SK-MEL-5 (cell line): ENCODE measurements around the gene OR6N1. TPM values are rescaled to one million over a fixed set of nuclear protein-coding genes. Genes with fewer than 3 reads are reported as not detected.

Experiments
- DNase-seq: peaks from one replicate; pipeline ENCODE4 v3.0.0-alpha.2; 2016; ENCODE audit warnings: low read depth, low spot score
- in situ Hi-C: cut with HindIII; loops from 2 replicates; pipeline ENCODE4 v1.10.0; 2016; ENCODE audit warnings: low sequenced_read_pairs, high pct_unique_total_duplicates, low pct_unique_long_range_greater_than_20kb
- polyA plus RNA-seq, 2 experiments: library from polyadenylated mRNA; depleted of rRNA; stranded (reverse); fragments of >200 nt; gene quantifications; 2 replicates each; pipeline ENCODE4 v1.2.3, GENCODE V29; 2015
- total RNA-seq: library from RNA; depleted of rRNA; stranded (reverse); fragments of >200 nt; shearing (Covaris generic); gene quantifications from 2 replicates; pipeline ENCODE4 v1.2.3, GENCODE V29; 2014; rRNA removed

OR6N1 gene
- total RNA-seq: not detected in 2 replicates
- polyA plus RNA-seq (2015; cell fraction: cytosol; rRNA removed): not detected in 2 replicates
- not detected in 2 replicates for polyA plus RNA-seq (2015; cell fraction: nucleus; rRNA removed)

- in situ Hi-C loops: no loop called here
- DNase-seq: no peak
Observed at GRCh38 chr1:158771950-158772866, at the start of gene OR6N1. Gene OR6N1, minus strand, starts transcription at chr1:158772195. Its CDS starts 5,513 bp downstream, at chr1:158766682.

GRCh38 chr1:158821723-158822122 lies 49.7 kb upstream of the OR6N1 start:
- in situ Hi-C loops: no loop called here
- no peak for DNase-seq

GRCh38 chr1:158819461-158820443 lies 47.8 kb upstream of the OR6N1 start:
- in situ Hi-C loops: no loop called here

GRCh38 chr1:158818975-158819431 lies 47.0 kb upstream of the OR6N1 start:
- DNase-seq: no peak
- in situ Hi-C loops: no loop called here

More at GRCh38 chr1:158819461-158820443, 47.8 kb upstream of the OR6N1 start:
- no peak for DNase-seq

- no peak for DNase-seq
- in situ Hi-C loops: no loop called here
Observed at GRCh38 chr1:158818560-158818959, 46.6 kb upstream of the OR6N1 start.

- in situ Hi-C loops: no loop called here
- DNase-seq: no peak
Observed at GRCh38 chr1:158814970-158815369, 43.0 kb upstream of the OR6N1 start.

- DNase-seq: no peak
- in situ Hi-C loops: no loop called here
Observed at GRCh38 chr1:158813164-158813563, 41.2 kb upstream of the OR6N1 start.

- in situ Hi-C loops: no loop called here
- no peak for DNase-seq
Observed at GRCh38 chr1:158812336-158812735, 40.3 kb upstream of the OR6N1 start.

- in situ Hi-C loops: no loop called here
- DNase-seq: no peak
Observed at GRCh38 chr1:158810311-158810710, 38.3 kb upstream of the OR6N1 start.

GRCh38 chr1:158809862-158810261 lies 37.9 kb upstream of the OR6N1 start:
- in situ Hi-C loops: no loop called here
- DNase-seq: no peak

GRCh38 chr1:158809256-158809655 lies 37.3 kb upstream of the OR6N1 start:
- in situ Hi-C loops: no loop called here
- no peak for DNase-seq

- in situ Hi-C loops: no loop called here
- no peak for DNase-seq
Observed at GRCh38 chr1:158806916-158807536, 35.0 kb upstream of the OR6N1 start.

GRCh38 chr1:158803678-158804077 lies 31.7 kb upstream of the OR6N1 start:
- no peak for DNase-seq
- in situ Hi-C loops: no loop called here

GRCh38 chr1:158801396-158801795 lies 29.4 kb upstream of the OR6N1 start:
- no peak for DNase-seq
- in situ Hi-C loops: no loop called here

- DNase-seq: no peak
- in situ Hi-C loops: no loop called here
Observed at GRCh38 chr1:158800526-158800925, 28.5 kb upstream of the OR6N1 start.

GRCh38 chr1:158799689-158800088 lies 27.7 kb upstream of the OR6N1 start:
- in situ Hi-C loops: no loop called here
- no peak for DNase-seq

- in situ Hi-C loops: no loop called here
- no peak for DNase-seq
Observed at GRCh38 chr1:158798531-158798930, 26.5 kb upstream of the OR6N1 start.
